SK-N-MC (cell line): ENCODE data around the gene CACNA1F.

Experiments
- EZH2 ChIP-seq: fragments of 200-600 bp; sonication (generic); IDR thresholded peaks from one replicate; pipeline ENCODE4 v1.6.1; 2017; ENCODE audit warnings: antibody characterized with exemption
- FOXP2 ChIP-seq: optimal IDR thresholded peaks from 2 replicates; pipeline ENCODE3; 2011; ENCODE audit warnings: mild to moderate bottlenecking, moderate library complexity; ENCODE audit not compliant: insufficient read depth; ENCODE audit errors: extremely low read length, control extremely low read depth
- POLR2AphosphoS5 ChIP-seq: IDR thresholded peaks from 2 replicates; pipeline ENCODE4 v1.6.1; 2012; ENCODE audit warnings: mild to moderate bottlenecking, low read depth, low read length, borderline replicate concordance

DNA sequence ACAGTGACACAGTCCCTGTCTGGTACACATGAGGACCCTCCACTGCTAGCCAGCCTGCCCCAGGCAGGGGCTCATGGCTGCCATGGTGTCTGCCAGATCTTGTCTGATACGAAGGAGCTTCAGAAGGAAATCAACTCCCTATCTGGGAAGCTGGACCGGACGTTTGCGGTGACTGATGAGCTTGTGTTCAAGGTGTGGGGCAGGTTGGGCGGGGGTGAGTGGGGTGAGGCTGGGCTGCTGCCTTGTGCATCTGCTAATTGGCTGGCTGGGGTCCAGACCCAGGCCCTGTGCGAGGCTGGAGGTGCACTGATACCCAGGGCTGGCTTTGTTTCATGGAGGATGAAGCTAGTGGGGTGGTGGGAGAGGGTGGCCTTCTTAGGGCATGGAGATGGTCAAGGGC lies 15.9 kb upstream of the CACNA1F start:
- TF ChIP-seq POLR2AphosphoS5 = no peak
- TF ChIP-seq EZH2 = no peak
- TF ChIP-seq FOXP2 = no peak
